ENCODE data around the gene GDPGP1. TPM values are rescaled to one million over a fixed set of nuclear protein-coding genes. Genes with fewer than 3 reads are reported as not detected.

GDPGP1 gene
- total and polyA plus RNA-seq, 9 of the 15 experiments (the other 6 are each of a cell fraction or from before 2014, with no cell fraction given) = 0.78 to 6.1 (median 2.8) TPM

DNA sequence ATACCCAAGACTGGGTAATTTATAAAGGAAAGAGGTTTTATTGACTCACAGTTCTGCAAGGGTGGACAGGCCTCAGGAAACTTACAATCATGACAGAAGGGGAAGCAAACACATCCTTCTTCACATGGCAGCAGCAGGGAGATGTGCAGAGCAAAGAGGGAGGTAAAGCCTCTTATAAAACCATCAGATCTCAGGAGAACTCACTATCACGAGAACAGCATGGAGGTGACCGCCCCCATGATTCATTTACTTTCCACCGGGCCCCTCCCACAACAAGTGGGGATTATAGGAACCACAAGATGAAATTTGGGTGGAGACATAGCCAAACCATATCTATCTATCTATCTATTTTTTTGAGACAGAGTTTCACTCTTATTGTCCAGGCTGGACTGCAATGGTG lies 5.4 kb downstream of the GDPGP1 start (continued):
- TF ChIP-seq ZNF3 (CRISPR knock-in tag; IDR thresholded peaks at IDR 0.05) (no peak), TBP (optimal IDR thresholded peaks at IDR 0.05; ENCODE audit: low read depth, low read length) (peak; percentile 42), KAT2B (IDR thresholded peaks at IDR 0.05; ENCODE audit: low read depth, low read length) (no peak), ZNF184 (CRISPR knock-in tag; IDR thresholded peaks at IDR 0.05) (no peak), PHF8 (IDR thresholded peaks at IDR 0.05; ENCODE audit: borderline replicate concordance, low read length) (no peak), ZNF174 (CRISPR knock-in tag; IDR thresholded peaks at IDR 0.05) (no peak), DDX20 (tag; IDR thresholded peaks at IDR 0.05; ENCODE audit: low read depth) (no peak), IRF2 (CRISPR knock-in tag; IDR thresholded peaks at IDR 0.05) (no peak), ZNF449 (CRISPR knock-in tag; IDR thresholded peaks at IDR 0.05) (no peak), CBX3 (IDR thresholded peaks at IDR 0.05; ENCODE audit: borderline replicate concordance in 1 of 2, low read length in 2 of 2) (no peak), TCFL5 (CRISPR knock-in tag; conservative IDR thresholded peaks at IDR 0.05) (no peak), ERF (CRISPR knock-in tag; IDR thresholded peaks at IDR 0.05) (no peak), CREB3 (tag; conservative IDR thresholded peaks at IDR 0.05; ENCODE audit: low read depth) (no peak), RFX5 (IDR thresholded peaks at IDR 0.05; ENCODE audit: low read depth, low read length) (no peak), E2F4 (CRISPR knock-in tag; IDR thresholded peaks at IDR 0.05; ENCODE audit: low read depth) (no peak), KLF13 (tag; IDR thresholded peaks at IDR 0.05; ENCODE audit: borderline replicate concordance, low read depth) (no peak), ATF1 (CRISPR knock-in tag; IDR thresholded peaks at IDR 0.05) (no peak), ATF1 (tag; IDR thresholded peaks at IDR 0.05) (no peak), TAF15 (IDR thresholded peaks at IDR 0.05; ENCODE audit: low read depth, low read length) (no peak), ZNF121 (CRISPR knock-in tag; conservative IDR thresholded peaks at IDR 0.05) (no peak), GTF2A2 (tag; IDR thresholded peaks at IDR 0.05) (no peak), CHD1 (IDR thresholded peaks at IDR 0.05; ENCODE audit: low read length) (no peak), TARDBP (IDR thresholded peaks at IDR 0.05) (no peak), NCOA4 (IDR thresholded peaks at IDR 0.05; ENCODE audit: partially characterized antibody) (no peak)
- TF ChIP-seq, protein P1, sequence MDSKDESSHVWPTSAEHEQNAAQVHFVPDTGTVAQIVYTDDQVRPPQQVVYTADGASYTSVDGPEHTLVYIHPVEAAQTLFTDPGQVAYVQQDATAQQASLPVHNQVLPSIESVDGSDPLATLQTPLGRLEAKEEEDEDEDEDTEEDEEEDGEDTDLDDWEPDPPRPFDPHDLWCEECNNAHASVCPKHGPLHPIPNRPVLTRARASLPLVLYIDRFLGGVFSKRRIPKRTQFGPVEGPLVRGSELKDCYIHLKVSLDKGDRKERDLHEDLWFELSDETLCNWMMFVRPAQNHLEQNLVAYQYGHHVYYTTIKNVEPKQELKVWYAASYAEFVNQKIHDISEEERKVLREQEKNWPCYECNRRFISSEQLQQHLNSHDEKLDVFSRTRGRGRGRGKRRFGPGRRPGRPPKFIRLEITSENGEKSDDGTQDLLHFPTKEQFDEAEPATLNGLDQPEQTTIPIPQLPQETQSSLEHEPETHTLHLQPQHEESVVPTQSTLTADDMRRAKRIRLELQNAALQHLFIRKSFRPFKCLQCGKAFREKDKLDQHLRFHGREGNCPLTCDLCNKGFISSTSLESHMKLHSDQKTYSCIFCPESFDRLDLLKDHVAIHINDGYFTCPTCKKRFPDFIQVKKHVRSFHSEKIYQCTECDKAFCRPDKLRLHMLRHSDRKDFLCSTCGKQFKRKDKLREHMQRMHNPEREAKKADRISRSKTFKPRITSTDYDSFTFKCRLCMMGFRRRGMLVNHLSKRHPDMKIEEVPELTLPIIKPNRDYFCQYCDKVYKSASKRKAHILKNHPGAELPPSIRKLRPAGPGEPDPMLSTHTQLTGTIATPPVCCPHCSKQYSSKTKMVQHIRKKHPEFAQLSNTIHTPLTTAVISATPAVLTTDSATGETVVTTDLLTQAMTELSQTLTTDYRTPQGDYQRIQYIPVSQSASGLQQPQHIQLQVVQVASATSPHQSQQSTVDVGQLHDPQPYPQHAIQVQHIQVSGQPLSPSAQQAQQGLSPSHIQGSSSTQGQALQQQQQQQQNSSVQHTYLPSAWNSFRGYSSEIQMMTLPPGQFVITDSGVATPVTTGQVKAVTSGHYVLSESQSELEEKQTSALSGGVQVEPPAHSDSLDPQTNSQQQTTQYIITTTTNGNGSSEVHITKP (IDR thresholded peaks at IDR 0.05; ENCODE audit: partially characterized antibody) = no peak

Measured in K562 (cell line).